Nephron progenitor cell (in vitro differentiated cells): ENCODE results near the gene SPEF2.

Experiments
- DNase-seq: peaks from one replicate; pipeline ENCODE4 v3.0.0; 2021
- H3K27ac Mint-ChIP-seq: 2 replicates; pipeline ENCODE4 v1.8.0; 2021; ENCODE audit warnings: mild to moderate bottlenecking, moderate library complexity, mixed read lengths
- H3K27me3 Mint-ChIP-seq: 2 replicates; pipeline ENCODE4 v1.8.0; 2021; ENCODE audit warnings: mild to moderate bottlenecking, low read depth, mixed read lengths; ENCODE audit not compliant: poor library complexity
- H3K36me3 Mint-ChIP-seq: 2 replicates; pipeline ENCODE4 v1.8.0; 2021; ENCODE audit warnings: low read depth, mixed read lengths
- H3K4me1 Mint-ChIP-seq: 2 replicates; pipeline ENCODE4 v1.8.0; 2021; ENCODE audit warnings: mixed read lengths
- H3K4me3 Mint-ChIP-seq: 2 replicates; pipeline ENCODE4 v1.8.0; 2021; ENCODE audit warnings: mild to moderate bottlenecking, moderate library complexity, mixed read lengths
- H3K9me3 Mint-ChIP-seq: 2 replicates; pipeline ENCODE4 v1.8.0; 2021; ENCODE audit warnings: mild to moderate bottlenecking, moderate library complexity, mixed read lengths
- CTCF ChIP-seq: fragments of 200-600 bp; sonication (generic); IDR thresholded peaks from 2 replicates; pipeline ENCODE4 v1.5.0; 2021; ENCODE audit warnings: antibody characterized with exemption

SPEF2 gene

GRCh38 chr5:35819668-35820067, 202.0 kb downstream of the SPEF2 start:
- Mint-ChIP-seq H3K4me1 (no peaks in the 10 kb centered on the region), H3K27me3 (no peaks in the 10 kb centered on the region), H3K9me3 (no peaks in the 10 kb centered on the region), H3K4me3 (no peak overlapping the region), H3K27ac (no peak overlapping the region), H3K36me3 (no peaks in the 10 kb centered on the region)
- DNase-seq: no peak
- TF ChIP-seq CTCF: no peak

- no peak overlapping the region for H3K4me3 Mint-ChIP-seq
- no peaks in the 10 kb centered on the region for H3K36me3 Mint-ChIP-seq
- no peaks in the 10 kb centered on the region for H3K4me1 Mint-ChIP-seq
- DNase-seq: no peak
- H3K27ac Mint-ChIP-seq: no peak overlapping the region
- no peaks in the 10 kb centered on the region for H3K9me3 Mint-ChIP-seq
- TF ChIP-seq CTCF: no peak
- peaks cover 2% of the 10 kb centered on the region for H3K27me3 Mint-ChIP-seq
Measured at GRCh38 chr5:35820735-35821134, 203.1 kb downstream of the SPEF2 start.

- H3K9me3 Mint-ChIP-seq: no peaks in the 10 kb centered on the region
- no peak for DNase-seq
- H3K27ac Mint-ChIP-seq: no peak overlapping the region
- H3K27me3 Mint-ChIP-seq: peaks cover 5% of the 10 kb centered on the region
- H3K36me3 Mint-ChIP-seq: no peaks in the 10 kb centered on the region
- H3K4me3 Mint-ChIP-seq: no peak overlapping the region
- TF ChIP-seq CTCF: no peak
- H3K4me1 Mint-ChIP-seq: no peaks in the 10 kb centered on the region
Measured at GRCh38 chr5:35821513-35821912, 203.8 kb downstream of the SPEF2 start.

- H3K27ac Mint-ChIP-seq: no peak overlapping the region
- no peaks in the 10 kb centered on the region for H3K4me1 Mint-ChIP-seq
- no peak overlapping the region for H3K4me3 Mint-ChIP-seq
- H3K36me3 Mint-ChIP-seq: no peaks in the 10 kb centered on the region
- TF ChIP-seq CTCF: no peak
- DNase-seq: no peak
- H3K27me3 Mint-ChIP-seq: peaks cover 5% of the 10 kb centered on the region
- no peaks in the 10 kb centered on the region for H3K9me3 Mint-ChIP-seq
Measured at GRCh38 chr5:35822511-35822910, 204.8 kb downstream of the SPEF2 start.

GRCh38 chr5:35823347-35824098, 205.9 kb downstream of the SPEF2 start:
- Mint-ChIP-seq H3K4me1 (no peaks in the 10 kb centered on the region), H3K4me3 (no peak overlapping the region), H3K9me3 (no peaks in the 10 kb centered on the region), H3K27me3 (peaks cover 5% of the 10 kb centered on the region), H3K27ac (no peak overlapping the region), H3K36me3 (no peaks in the 10 kb centered on the region)
- TF ChIP-seq CTCF: no peak
- no peak for DNase-seq

GRCh38 chr5:35826056-35826455, 208.4 kb downstream of the SPEF2 start:
- no peak overlapping the region for H3K27ac Mint-ChIP-seq
- no peak overlapping the region for H3K4me3 Mint-ChIP-seq
- H3K27me3 Mint-ChIP-seq: peaks cover 5% of the 10 kb centered on the region
- no peak for TF ChIP-seq CTCF
- no peaks in the 10 kb centered on the region for H3K9me3 Mint-ChIP-seq
- H3K4me1 Mint-ChIP-seq: no peaks in the 10 kb centered on the region
- H3K36me3 Mint-ChIP-seq: no peaks in the 10 kb centered on the region
- DNase-seq: no peak
